Measurements from ENCODE around the gene METTL5.
"Not testable (repeated sequence)": the region's sequence is repeated elsewhere in the genome, so short reads cannot be mapped to it uniquely, and the experiment has no call there.

- TF ChIP-seq CTCF, EZH2phosphoT487 (IDR thresholded peaks at IDR 0.05; ENCODE audit: low read length): not testable (repeated sequence)
Observed at GRCh38 chr2:169866230-169866629, 41.5 kb upstream of the METTL5 start.
